Endothelial cell of umbilical vein (primary cell): ENCODE measurements around the gene COL9A1.
"Not testable (repeated sequence)": the region's sequence is repeated elsewhere in the genome, so short reads cannot be mapped to it uniquely, and the experiment has no call there.

Experiments used
- CTCF ChIP-seq, 2 donors: IDR thresholded peaks; 1 replicate in 1 of 2; 2 replicates in 1 of 2; pipeline ENCODE4 v1.5.1; 2011; ENCODE audit warnings: low read length in 2 of 2, mild to moderate bottlenecking in 2 of 2, moderate library complexity in 2 of 2, control low read depth in 1 of 2, inconsistent platforms in 1 of 2, low read depth in 1 of 2; ENCODE audit not compliant: insufficient read depth in 1 of 2; ENCODE audit errors: extremely low read depth in 1 of 2
- EZH2 ChIP-seq: IDR thresholded peaks from 2 replicates; pipeline ENCODE4 v1.6.1; 2012; ENCODE audit warnings: borderline replicate concordance, low read depth, mild to moderate bottlenecking, moderate library complexity, low read length, inconsistent platforms; ENCODE audit not compliant: severe bottlenecking
- FOS ChIP-seq: IDR thresholded peaks from 2 replicates; pipeline ENCODE4 v1.6.1; 2011; ENCODE audit warnings: mild to moderate bottlenecking, low read length, moderate library complexity, borderline replicate concordance; ENCODE audit not compliant: insufficient read depth
- POLR2A ChIP-seq: IDR thresholded peaks from 2 replicates; pipeline ENCODE4 v1.6.1; 2012; ENCODE audit warnings: low read depth, mild to moderate bottlenecking, control low read depth, low read length
- POLR2AphosphoS5 ChIP-seq: IDR thresholded peaks from 2 replicates; pipeline ENCODE4 v1.6.1; 2012; ENCODE audit warnings: low read depth, mild to moderate bottlenecking, control low read depth, low read length, moderate library complexity; ENCODE audit not compliant: insufficient read depth

DNA sequence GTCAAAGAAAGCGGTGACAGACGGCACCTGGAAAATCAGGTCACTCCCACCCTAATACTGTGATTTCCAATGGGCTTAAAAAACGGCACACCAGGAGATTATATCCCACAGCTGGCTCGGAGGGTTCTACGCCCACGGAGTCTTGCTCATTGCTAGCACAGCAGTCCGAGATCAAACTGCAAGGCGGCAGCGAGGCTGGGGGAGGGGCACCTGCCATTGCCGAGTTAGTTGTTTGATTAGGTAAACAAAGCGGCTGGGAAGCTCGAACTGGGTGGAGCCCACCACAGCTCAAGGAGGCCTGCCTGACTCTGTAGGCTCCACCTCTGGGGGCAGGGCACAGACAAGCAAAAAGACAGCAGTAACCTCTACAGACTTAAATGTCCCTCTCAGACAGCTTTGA, 14.9 kb upstream of the COL9A1 start:
- TF ChIP-seq CTCF (IDR thresholded peaks at IDR 0.05; ENCODE audit: extremely low read depth in 1 of 2, insufficient read depth in 1 of 2, low read depth in 1 of 2, low read length in 2 of 2); EZH2; POLR2AphosphoS5; POLR2A; FOS: not testable (repeated sequence)
